Femur (tissue), 1 donor: ENCODE data around the gene BSG.
A peak's percentile ranks its signal among the peaks of the same experiment; 100 is the strongest.
"Not testable (repeated sequence)": the region's sequence is repeated elsewhere in the genome, so short reads cannot be mapped to it uniquely, and the experiment has no call there.

ENCODE experiments used
- DNase-seq: peaks from one replicate; pipeline ENCODE4 v3.0.0-alpha.2; 2017

The BSG gene

DNA sequence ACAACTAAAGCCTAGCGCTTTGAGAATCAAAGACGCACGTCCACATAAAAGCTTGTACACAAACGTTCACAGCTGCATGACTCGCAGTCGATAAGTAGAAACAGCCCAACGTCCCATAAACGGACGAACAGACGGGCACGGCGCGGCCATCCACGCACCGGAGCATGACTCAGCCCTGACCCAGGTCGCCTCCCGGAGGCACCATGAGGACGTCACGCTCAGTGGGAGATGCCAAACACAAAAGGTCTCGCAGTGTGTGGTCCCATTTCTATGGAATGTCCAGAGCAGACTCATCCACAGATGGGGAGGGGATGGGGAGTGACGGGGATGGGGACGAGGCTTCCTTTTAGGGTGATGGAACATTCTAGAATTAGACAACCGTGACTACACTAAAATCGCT is 51.6 kb downstream of the BSG start:
- DNase-seq: no peak

GRCh38 chr19:624433-625109 is 52.2 kb downstream of the BSG start:
- DNase-seq: no peak

- no peak for DNase-seq
Observed at GRCh38 chr19:625257-625656, 52.9 kb downstream of the BSG start.

DNA sequence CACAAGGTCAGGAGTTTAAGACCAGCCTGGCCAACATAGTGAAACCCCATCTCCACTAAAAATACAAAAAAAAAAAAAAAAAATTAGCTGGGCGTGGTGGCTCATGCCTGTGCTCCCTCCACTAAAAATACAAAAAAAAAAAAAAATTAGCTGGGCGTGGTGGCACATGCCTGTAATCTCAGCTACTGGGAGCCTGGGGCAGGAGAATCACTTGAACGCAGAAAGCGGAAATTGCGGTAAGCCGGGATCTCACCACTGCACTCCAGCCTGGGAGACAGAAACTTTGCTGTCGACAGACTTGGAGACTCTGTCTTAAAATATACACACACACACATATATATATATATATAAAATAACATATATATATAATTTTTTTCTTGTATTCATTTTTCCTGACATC is 54.2 kb downstream of the BSG start:
- not testable (repeated sequence) for DNase-seq

GRCh38 chr19:628168-628567 is 55.8 kb downstream of the BSG start:
- DNase-seq: no peak

GRCh38 chr19:629515-629914 is 57.1 kb downstream of the BSG start:
- not testable (repeated sequence) for DNase-seq

- DNase-seq: no peak
Observed at GRCh38 chr19:629961-630714, 57.7 kb downstream of the BSG start.

GRCh38 chr19:632579-633067 is 60.2 kb downstream of the BSG start:
- DNase-seq: peak; percentile 54
